Liver (tissue), 3 donors: Measurements from ENCODE around the gene TSPAN5.

ENCODE experiments used
- CTCF ChIP-seq: fragments of 150-350 bp; IDR thresholded peaks from 2 replicates; pipeline ENCODE4 v1.5.1; 2017; ENCODE audit warnings: improper control_type of control experiment, low read depth, low read length; ENCODE audit not compliant: missing input control
- RAD21 ChIP-seq, 2 donors: IDR thresholded peaks; 2 replicates each; pipeline ENCODE4 v1.6.1; 2016; ENCODE audit warnings: antibody characterized with exemption in 2 of 2, mild to moderate bottlenecking in 2 of 2
- donor health status: healthy.
- donor health status: healthy.

GRCh38 chr4:98656443-98656842 is 2.0 kb downstream of the TSPAN5 start:
- TF ChIP-seq RAD21 (IDR thresholded peaks at IDR 0.05) = no peak
- TF ChIP-seq CTCF = no peak
